ENCODE data around the gene TSPAN4. TPM values are rescaled to one million over a fixed set of nuclear protein-coding genes. Genes with fewer than 3 reads are reported as not detected.

The TSPAN4 gene
- total and polyA plus RNA-seq, 2 donors (not counting 1 experiment from before 2014, with no cell fraction given), result 2.9 to 7.4 TPM

- Histone ChIP-seq H4K20me1 (ENCODE audit: control insufficient read depth, insufficient read depth, low read length, poor library complexity, severe bottlenecking) (peaks cover 4% of the 10 kb centered on the region), H3K9ac (ENCODE audit: low read length) (no peak overlapping the region), H3K4me1 (ENCODE audit: control insufficient read depth in 2 of 2, insufficient read depth in 2 of 2, low read length in 2 of 2) (peaks cover 4 to 5% of the 10 kb centered on the region in 2 donors), H3K79me2 (ENCODE audit: control insufficient read depth, insufficient read depth, low read length) (no peaks in the 10 kb centered on the region), H3K27ac (ENCODE audit: low read length in 2 of 2) (no peak overlapping the region), H2AFZ (ENCODE audit: insufficient read depth, low read depth, low read length, poor library complexity, severe bottlenecking) (no peak overlapping the region), H3K4me3 (ENCODE audit: control extremely low read depth in 1 of 5, extremely low read depth in 1 of 5, insufficient read depth in 1 of 5, low read depth in 2 of 5, low read length in 4 of 5) (no peak overlapping the region), H3K4me2 (replicated peaks; ENCODE audit: low read depth, low read length, poor library complexity, severe bottlenecking) (no peak overlapping the region), H3K9me3 (ENCODE audit: control extremely low read depth in 1 of 3, control insufficient read depth in 2 of 3, insufficient read depth in 1 of 3, low read length in 2 of 3) (no peaks in the 10 kb centered on the region), H3K36me3 (replicated peaks in 1 of 2; ENCODE audit: control extremely low read depth in 1 of 2, control insufficient read depth in 1 of 2, extremely low read depth in 1 of 2, insufficient read depth in 2 of 2, low read length in 1 of 2) (no peaks in the 10 kb centered on the region), H3K27me3 (replicated peaks in 1 of 4; ENCODE audit: control extremely low read depth in 1 of 4, control insufficient read depth in 3 of 4, insufficient read depth in 4 of 4, low read length in 3 of 4) (peaks cover 0 to 6% (median 0%) of the 10 kb centered on the region in 4 experiments)
- H3K4me3 Mint-ChIP-seq, result no peak overlapping the region
- CTCF ChIA-PET, result no interaction called here
- TF ChIP-seq, protein P1, sequence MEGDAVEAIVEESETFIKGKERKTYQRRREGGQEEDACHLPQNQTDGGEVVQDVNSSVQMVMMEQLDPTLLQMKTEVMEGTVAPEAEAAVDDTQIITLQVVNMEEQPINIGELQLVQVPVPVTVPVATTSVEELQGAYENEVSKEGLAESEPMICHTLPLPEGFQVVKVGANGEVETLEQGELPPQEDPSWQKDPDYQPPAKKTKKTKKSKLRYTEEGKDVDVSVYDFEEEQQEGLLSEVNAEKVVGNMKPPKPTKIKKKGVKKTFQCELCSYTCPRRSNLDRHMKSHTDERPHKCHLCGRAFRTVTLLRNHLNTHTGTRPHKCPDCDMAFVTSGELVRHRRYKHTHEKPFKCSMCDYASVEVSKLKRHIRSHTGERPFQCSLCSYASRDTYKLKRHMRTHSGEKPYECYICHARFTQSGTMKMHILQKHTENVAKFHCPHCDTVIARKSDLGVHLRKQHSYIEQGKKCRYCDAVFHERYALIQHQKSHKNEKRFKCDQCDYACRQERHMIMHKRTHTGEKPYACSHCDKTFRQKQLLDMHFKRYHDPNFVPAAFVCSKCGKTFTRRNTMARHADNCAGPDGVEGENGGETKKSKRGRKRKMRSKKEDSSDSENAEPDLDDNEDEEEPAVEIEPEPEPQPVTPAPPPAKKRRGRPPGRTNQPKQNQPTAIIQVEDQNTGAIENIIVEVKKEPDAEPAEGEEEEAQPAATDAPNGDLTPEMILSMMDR (IDR thresholded peaks at IDR 0.05), result no peak
- POLR2A ChIA-PET, result no interaction called here
- H3K9me3 Mint-ChIP-seq (ENCODE audit: insufficient read depth), result no peaks in the 10 kb centered on the region
- no peak for DNase-seq
- WGBS (ENCODE audit: insufficient coverage), result 94% methylated on average over 23 of the region's 27 CpGs
- peaks cover 3% of the 10 kb centered on the region for H3K27me3 Mint-ChIP-seq
- intact Hi-C loops (cut with micrococcal nuclease), result no loop called here
- no peak overlapping the region for H3K27ac Mint-ChIP-seq
- no peak for ATAC-seq (ENCODE audit: low read depth)
- peaks cover 1% of the 10 kb centered on the region for H3K4me1 Mint-ChIP-seq
Observed at GRCh38 chr11:853682-854448, 11.2 kb downstream of the TSPAN4 start.

GRCh38 chr11:854601-855329 is 12.1 kb downstream of the TSPAN4 start:
- 92% methylated on average over 19 of the region's 20 CpGs for WGBS (ENCODE audit: insufficient coverage)

More at GRCh38 chr11:854601-855329, 12.1 kb downstream of the TSPAN4 start:
- no peaks in the 10 kb centered on the region for H3K4me1 ChIP-seq (ENCODE audit: control insufficient read depth in 2 of 2, insufficient read depth in 2 of 2, low read length in 2 of 2)
- no peaks in the 10 kb centered on the region for H3K79me2 ChIP-seq (ENCODE audit: control insufficient read depth, insufficient read depth, low read length)
- H2AFZ ChIP-seq (ENCODE audit: insufficient read depth, low read depth, low read length, poor library complexity, severe bottlenecking), result no peak overlapping the region
- H3K27ac ChIP-seq (ENCODE audit: low read length in 2 of 2), result no peak overlapping the region
- no peak overlapping the region for H3K9ac ChIP-seq (ENCODE audit: low read length)
- Mint-ChIP-seq H3K4me1 (peaks cover 1% of the 10 kb centered on the region), H3K27me3 (peaks cover 3% of the 10 kb centered on the region), H3K9me3 (ENCODE audit: insufficient read depth) (no peaks in the 10 kb centered on the region), H3K4me3 (no peak overlapping the region), H3K27ac (no peak overlapping the region)
- no peak for DNase-seq
- intact Hi-C loops (cut with micrococcal nuclease), result no loop called here
- TF ChIP-seq, protein P1 (IDR thresholded peaks at IDR 0.05), result no peak
- TF ChIP-seq EZH2 (IDR thresholded peaks at IDR 0.05; ENCODE audit: borderline replicate concordance, insufficient read depth, low read depth, low read length, poor library complexity, severe bottlenecking), result no peak
- ChIA-PET POLR2A (no interaction called here), CTCF (no interaction called here)
- H3K9me3 ChIP-seq (ENCODE audit: control extremely low read depth in 1 of 3, control insufficient read depth in 2 of 3, insufficient read depth in 1 of 3, low read length in 2 of 3), result no peaks in the 10 kb centered on the region
- H3K27me3 ChIP-seq (replicated peaks in 1 of 4; ENCODE audit: control extremely low read depth in 1 of 4, control insufficient read depth in 3 of 4, insufficient read depth in 4 of 4, low read length in 3 of 4), result no peaks in the 10 kb centered on the region
- H3K4me2 ChIP-seq (replicated peaks; ENCODE audit: low read depth, low read length, poor library complexity, severe bottlenecking), result no peak overlapping the region
- no peak overlapping the region for H3K4me3 ChIP-seq (ENCODE audit: control extremely low read depth in 1 of 5, extremely low read depth in 1 of 5, insufficient read depth in 1 of 5, low read depth in 2 of 5, low read length in 4 of 5)
- H4K20me1 ChIP-seq (ENCODE audit: control insufficient read depth, insufficient read depth, low read length, poor library complexity, severe bottlenecking), result no peaks in the 10 kb centered on the region
- no peak for ATAC-seq (ENCODE audit: low read depth)
- H3K36me3 ChIP-seq (replicated peaks in 1 of 2; ENCODE audit: control extremely low read depth in 1 of 2, control insufficient read depth in 1 of 2, extremely low read depth in 1 of 2, insufficient read depth in 2 of 2, low read length in 1 of 2), result no peaks in the 10 kb centered on the region
